Endothelial cell of umbilical vein (primary cell): ENCODE data around the gene PEX10. TPM values are rescaled to one million over a fixed set of nuclear protein-coding genes. Genes with fewer than 3 reads are reported as not detected.

Experiments
- BruUV-seq: library from RNA; stranded (reverse); fragments of 400-500 nt; replicated peaks from 2 replicates; lab custom pipeline; 2021; lab: Mats Ljungman, UMichigan
- CTCF ChIA-PET: fragments of 300-600, 350-600 bp; sonication (Branson Sonifier 250); formaldehyde crosslinking; loops from one replicate; lab custom pipeline; 2021; ENCODE audit warnings: antibody characterized with exemption, inconsistent platforms; lab: Charles Lee
- POLR2A ChIA-PET: fragments of 300-600, 350-600 bp; sonication (Branson Sonifier 250); formaldehyde crosslinking; loops from one replicate; lab custom pipeline; 2021; ENCODE audit warnings: antibody characterized with exemption, inconsistent platforms; lab: Charles Lee
- DNase-seq: peaks from one replicate; pipeline ENCODE4 v3.0.0-alpha.2; 2011; ENCODE audit warnings: low read depth, low spot score
- FAIRE-seq: peaks from 2 replicates; lab custom pipeline; 2011; peaks lifted over from hg19 to GRCh38; lab: Jason Lieb, UNC
- H2AFZ ChIP-seq: 2 replicates; pipeline ENCODE4 v1.6.0; 2012; ENCODE audit warnings: low read depth, low read length, control low read depth, inconsistent platforms
- H3K27ac ChIP-seq: 2 replicates; pipeline ENCODE4 v1.5.1; 2011; ENCODE audit warnings: low read depth, mild to moderate bottlenecking, control low read depth, low read length, moderate library complexity; ENCODE audit not compliant: insufficient read depth
- H3K27me3 ChIP-seq, 2 experiments: 2 replicates each; pipeline versions ENCODE4 v1.6.0 to v1.6.1; 2011; ENCODE audit warnings: low read length in 2 of 2, mixed read lengths in 1 of 2; ENCODE audit not compliant: control insufficient read depth in 2 of 2, insufficient read depth in 2 of 2
- H3K36me3 ChIP-seq, 2 experiments: 2 replicates in 1 of 2; 3 replicates in 1 of 2; pipeline ENCODE4 v1.5.1; 2011; ENCODE audit warnings: low read length in 2 of 2, mild to moderate bottlenecking in 1 of 2, moderate library complexity in 1 of 2; ENCODE audit not compliant: control insufficient read depth in 2 of 2, insufficient read depth in 2 of 2; ENCODE audit errors: extremely low read depth in 1 of 2
- H3K4me1 ChIP-seq: 3 replicates; pipeline ENCODE4 v1.5.1; 2011; ENCODE audit warnings: mild to moderate bottlenecking, low read length; ENCODE audit not compliant: control insufficient read depth, insufficient read depth; ENCODE audit errors: extremely low read depth
- H3K4me2 ChIP-seq: 2 replicates; pipeline ENCODE4 v1.6.1; 2011; ENCODE audit warnings: low read length, control low read depth, mixed read lengths; ENCODE audit not compliant: insufficient read depth
- H3K4me3 ChIP-seq, 3 experiments: fragments of 200-600 bp in 1 of 3; sonication (generic), shearing (Covaris generic) in 1 of 3; replicated peaks in 1 of 3; 2 replicates each; pipeline ENCODE4 v1.5.1; 2011 to 2016; ENCODE audit warnings: control low read depth in 3 of 3, low read length in 3 of 3, mild to moderate bottlenecking in 2 of 3, inconsistent platforms in 1 of 3, low read depth in 1 of 3, moderate library complexity in 1 of 3; ENCODE audit not compliant: insufficient read depth in 1 of 3
- H3K79me2 ChIP-seq: 2 replicates; pipeline ENCODE4 v1.6.0; 2012; ENCODE audit warnings: low read length, inconsistent platforms; ENCODE audit not compliant: control insufficient read depth, insufficient read depth
- H3K9ac ChIP-seq: replicated peaks from 2 replicates; pipeline ENCODE3; 2011; ENCODE audit warnings: low read length, control low read depth; ENCODE audit not compliant: insufficient read depth; ENCODE audit errors: extremely low read depth
- H3K9me1 ChIP-seq: replicated peaks from 3 replicates; pipeline ENCODE4 v1.6.0; 2011; ENCODE audit warnings: mild to moderate bottlenecking, low read length; ENCODE audit not compliant: control insufficient read depth, insufficient read depth; ENCODE audit errors: extremely low read depth
- H3K9me3 ChIP-seq: replicated peaks from 2 replicates; pipeline ENCODE4 v1.5.1; 2012; ENCODE audit warnings: low read length, inconsistent platforms; ENCODE audit not compliant: control insufficient read depth, insufficient read depth
- H4K20me1 ChIP-seq: replicated peaks from 2 replicates; pipeline ENCODE3; 2011; ENCODE audit warnings: mild to moderate bottlenecking, low read length; ENCODE audit not compliant: control insufficient read depth, insufficient read depth; ENCODE audit errors: extremely low read depth
- EZH2 ChIP-seq: IDR thresholded peaks from 2 replicates; pipeline ENCODE4 v1.6.1; 2012; ENCODE audit warnings: borderline replicate concordance, low read depth, mild to moderate bottlenecking, moderate library complexity, low read length, inconsistent platforms; ENCODE audit not compliant: severe bottlenecking
- GATA2 ChIP-seq: IDR thresholded peaks from 2 replicates; pipeline ENCODE4 v1.7.0; 2011; ENCODE audit warnings: low read depth, mild to moderate bottlenecking, moderate library complexity, mixed read lengths, low read length; ENCODE audit not compliant: insufficient read length, insufficient read depth
- POLR2A ChIP-seq: IDR thresholded peaks from 2 replicates; pipeline ENCODE4 v1.6.1; 2012; ENCODE audit warnings: low read depth, mild to moderate bottlenecking, control low read depth, low read length
- POLR2AphosphoS5 ChIP-seq: IDR thresholded peaks from 2 replicates; pipeline ENCODE4 v1.6.1; 2012; ENCODE audit warnings: low read depth, mild to moderate bottlenecking, control low read depth, low read length, moderate library complexity; ENCODE audit not compliant: insufficient read depth
- dilution Hi-C: fragments of 300-500 bp; cut with MboI; formaldehyde crosslinking; loops from one replicate; pipeline ENCODE4 v1.15.0; 2019; ENCODE audit warnings: low sequenced_read_pairs; ENCODE audit not compliant: extremely low pct_ligation_motif_present
- intact Hi-C: fragments of 100-400 bp; cut with micrococcal nuclease; formaldehyde crosslinking; loops from one replicate; pipeline ENCODE4 v1.10.0; 2022
- polyA plus RNA-seq, 4 experiments: library from polyadenylated mRNA; depleted of rRNA in 3 of 4; stranded (reverse) in 3 of 4; unstranded in 1 of 4; fragments of >200 nt; gene quantifications; 2 replicates each; pipeline versions ENCODE4 v1.2.1 to v1.2.3, GENCODE V29; 2011 to 2012; ENCODE audit warnings: missing spikeins in 1 of 4
- total RNA-seq: library from RNA; stranded (reverse); gene quantifications from 2 replicates; pipeline ENCODE4 v1.2.3, GENCODE V29; 2021
- TF ChIP-seq, protein P1 (sequence below): IDR thresholded peaks from 2 replicates; pipeline ENCODE4 v1.6.1; 2011; ENCODE audit not compliant: insufficient read depth, insufficient read length

PEX10 gene
- total and polyA plus RNA-seq, 2 donors (not counting 3 experiments of a cell fraction or from before 2014, with no cell fraction given): 25.1 to 26.7 TPM

DNA sequence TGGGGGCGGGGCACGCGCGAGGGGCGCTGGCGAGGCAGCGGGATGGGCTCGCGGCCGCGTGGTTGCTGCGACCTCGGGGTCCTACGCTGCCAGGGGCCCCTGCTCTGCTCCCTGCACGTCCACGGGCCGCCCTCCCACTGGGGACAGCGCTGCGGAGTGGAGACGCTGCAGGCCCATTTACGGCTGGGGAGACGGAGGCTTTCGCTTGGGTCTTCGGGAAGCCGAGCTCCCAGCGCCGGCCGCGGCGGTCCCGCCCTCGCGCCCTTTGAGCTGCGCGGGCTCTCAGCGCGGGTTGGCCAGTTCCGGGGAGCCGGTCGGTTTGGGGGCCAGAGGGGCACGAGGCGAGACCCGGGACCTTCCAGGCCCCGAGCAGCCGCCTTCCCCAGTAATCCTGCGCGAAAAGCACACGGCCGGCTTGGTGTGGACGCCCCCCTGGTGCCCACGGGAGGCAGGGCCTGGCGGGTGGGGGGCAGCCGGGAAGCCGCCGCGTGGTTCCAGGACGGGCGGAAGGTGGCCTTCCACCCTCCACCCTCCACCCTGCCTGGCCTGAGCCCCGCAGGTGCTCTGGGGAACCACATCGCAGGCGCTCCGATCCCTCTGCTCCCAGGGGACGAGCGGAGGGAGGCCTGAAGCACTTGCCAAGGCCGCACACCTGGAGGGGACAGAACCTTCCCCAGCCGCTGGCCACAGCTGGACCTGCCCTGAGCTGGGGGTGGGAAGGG is 570 bp upstream of the PEX10 start:
- H2AFZ ChIP-seq: peak overlapping the region; percentile 36
- FAIRE-seq: no peak
- peak overlapping the region; percentile 13 for H3K27ac ChIP-seq
- H3K79me2 ChIP-seq: peaks cover 4% of the 10 kb centered on the region
- H3K36me3 ChIP-seq: peaks cover 2 to 10% of the 10 kb centered on the region in 2 experiments
- no peak for TF ChIP-seq GATA2
- TF ChIP-seq, protein P1, sequence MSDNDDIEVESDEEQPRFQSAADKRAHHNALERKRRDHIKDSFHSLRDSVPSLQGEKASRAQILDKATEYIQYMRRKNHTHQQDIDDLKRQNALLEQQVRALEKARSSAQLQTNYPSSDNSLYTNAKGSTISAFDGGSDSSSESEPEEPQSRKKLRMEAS: no peak
- peak; percentile 70 for TF ChIP-seq POLR2AphosphoS5
- peak; percentile 53 for TF ChIP-seq POLR2A
- TF ChIP-seq EZH2: no peak
- H3K27me3 ChIP-seq: no peaks in the 10 kb centered on the region
- H3K4me3 ChIP-seq: peak overlapping the region; percentile 2 to 85 (median 18)
- H3K4me1 ChIP-seq: peaks cover 10% of the 10 kb centered on the region
- H3K4me2 ChIP-seq: peak overlapping the region; percentile 49
- CTCF ChIA-PET: interaction anchor here (0.8 to 1.9 kb wide), 7 partner anchors 31 to 1012 kb away, joined by 3 to 10 read pairs (median 5); partner anchors contain the start of gene FAAP20
- H4K20me1 ChIP-seq: no peaks in the 10 kb centered on the region
- dilution Hi-C loops: no loop called here
- POLR2A ChIA-PET: no interaction called here
- intact Hi-C loops: loop anchor here (1.0 to 5.0 kb wide), 4 partner anchors 22 to 654 kb away; partner anchors contain the start of genes MORN1, PRDM16 and RER1
- DNase-seq: no peak
- H3K9me3 ChIP-seq: no peaks in the 10 kb centered on the region
- no peaks in the 10 kb centered on the region for H3K9me1 ChIP-seq
- H3K9ac ChIP-seq: peak overlapping the region; percentile 57
- no TSS peak for BruUV-seq
